WTC11 (cell line): ENCODE data around the gene THSD4. TPM values are rescaled to one million over a fixed set of nuclear protein-coding genes. Genes with fewer than 3 reads are reported as not detected.

Source experiments
- ATAC-seq: fragments of 200-7000 bp; cut with Tn5 transposase; 2 replicates; pipeline ENCODE4 v1.10.0; 2021; ENCODE audit warnings: mild to moderate bottlenecking, moderate library complexity
- CTCF ChIA-PET: fragments of 300-600 bp; sonication (Branson Sonifier 250); formaldehyde crosslinking; loops from one replicate; lab custom pipeline; 2021; ENCODE audit warnings: antibody characterized with exemption; lab: Charles Lee
- POLR2A ChIA-PET: fragments of 350-600 bp; sonication (Branson Sonifier 250); formaldehyde crosslinking; loops from one replicate; lab custom pipeline; 2021; ENCODE audit warnings: antibody characterized with exemption; lab: Charles Lee
- DNase-seq: peaks from one replicate; pipeline ENCODE4 v3.0.0; 2021; ENCODE audit warnings: low spot score
- H3K27ac Mint-ChIP-seq: 2 replicates; pipeline ENCODE4 v1.8.0; 2021; ENCODE audit warnings: mixed read lengths
- H3K27me3 Mint-ChIP-seq: 2 replicates; pipeline ENCODE4 v1.8.0; 2021; ENCODE audit warnings: low read depth, mild to moderate bottlenecking, moderate library complexity, mixed read lengths
- H3K36me3 Mint-ChIP-seq: 2 replicates; pipeline ENCODE4 v1.8.0; 2021; ENCODE audit warnings: mixed read lengths
- H3K4me1 Mint-ChIP-seq: 2 replicates; pipeline ENCODE4 v1.8.0; 2022; ENCODE audit warnings: mixed read lengths
- H3K4me3 Mint-ChIP-seq: 2 replicates; pipeline ENCODE4 v1.8.0; 2021; ENCODE audit warnings: mild to moderate bottlenecking, moderate library complexity, mixed read lengths
- H3K9me3 Mint-ChIP-seq: 2 replicates; pipeline ENCODE4 v1.8.0; 2021; ENCODE audit warnings: mixed read lengths
- CREB1 ChIP-seq: sonication (generic); formaldehyde crosslinking; IDR thresholded peaks from 2 replicates; pipeline ENCODE4 v1.8.0; 2023; ENCODE audit warnings: mild to moderate bottlenecking, missing genetic modification reagents
- EMX1 ChIP-seq: fragments of 250-450 bp; sonication (Bioruptor Pico); IDR thresholded peaks from 2 replicates; pipeline ENCODE4 v1.8.0; 2021; ENCODE audit warnings: mild to moderate bottlenecking
- ERG ChIP-seq: fragments of 250-450 bp; sonication (Bioruptor Pico); IDR thresholded peaks from 2 replicates; pipeline ENCODE4 v1.8.0; 2021; ENCODE audit warnings: mild to moderate bottlenecking
- ESRRA ChIP-seq: sonication (generic); formaldehyde crosslinking; IDR thresholded peaks from 2 replicates; pipeline ENCODE4 v1.8.1; 2022; ENCODE audit warnings: mild to moderate bottlenecking, missing genetic modification reagents, borderline replicate concordance
- ETV6 ChIP-seq: sonication (generic); formaldehyde crosslinking; IDR thresholded peaks from 2 replicates; pipeline ENCODE4 v1.8.1; 2022; ENCODE audit warnings: mild to moderate bottlenecking, missing genetic modification reagents
- GTF2I ChIP-seq: fragments of 250-450 bp; sonication (Bioruptor Pico); conservative IDR thresholded peaks from 2 replicates; pipeline ENCODE4 v1.4.0; 2021; ENCODE audit warnings: mild to moderate bottlenecking
- KAT7 ChIP-seq: sonication (generic); formaldehyde crosslinking; IDR thresholded peaks from 2 replicates; pipeline ENCODE4 v1.8.1; 2023; ENCODE audit warnings: missing genetic modification reagents, mild to moderate bottlenecking, borderline replicate concordance
- MAX ChIP-seq: sonication (generic); formaldehyde crosslinking; IDR thresholded peaks from 2 replicates; pipeline ENCODE4 v1.8.0; 2022; ENCODE audit warnings: mild to moderate bottlenecking, missing genetic modification reagents
- MXD4 ChIP-seq: fragments of 250-450 bp; sonication (Bioruptor Pico); IDR thresholded peaks from 2 replicates; pipeline ENCODE4 v1.8.0; 2021; ENCODE audit warnings: mild to moderate bottlenecking, moderate library complexity, borderline replicate concordance
- NFYB ChIP-seq: sonication (generic); formaldehyde crosslinking; conservative IDR thresholded peaks from 2 replicates; pipeline ENCODE4 v1.8.0; 2022; ENCODE audit warnings: low read depth, missing genetic modification reagents
- SMAD3 ChIP-seq: sonication (generic); formaldehyde crosslinking; IDR thresholded peaks from 2 replicates; pipeline ENCODE4 v1.8.0; 2022; ENCODE audit warnings: missing genetic modification reagents, mild to moderate bottlenecking, borderline replicate concordance
- SP1 ChIP-seq: sonication (generic); formaldehyde crosslinking; conservative IDR thresholded peaks from 2 replicates; pipeline ENCODE4 v1.8.1; 2022; ENCODE audit warnings: missing genetic modification reagents
- TEAD4 ChIP-seq: sonication (generic); formaldehyde crosslinking; IDR thresholded peaks from 2 replicates; pipeline ENCODE4 v1.8.0; 2022; ENCODE audit warnings: mild to moderate bottlenecking, missing genetic modification reagents
- ZNF281 ChIP-seq: sonication (generic); formaldehyde crosslinking; IDR thresholded peaks from 2 replicates; pipeline ENCODE4 v1.8.0; 2023; ENCODE audit warnings: mild to moderate bottlenecking, missing genetic modification reagents
- ZNF423 ChIP-seq: fragments of 250-450 bp; sonication (Bioruptor Pico); IDR thresholded peaks from 2 replicates; pipeline ENCODE4 v2.1.2; 2022; ENCODE audit warnings: mild to moderate bottlenecking, moderate library complexity
- total RNA-seq: library from RNA; stranded (reverse); gene quantifications from 3 replicates; pipeline ENCODE4 v1.2.3, GENCODE V29; 2021
- TF ChIP-seq, protein P1 (sequence below): sonication (generic); formaldehyde crosslinking; IDR thresholded peaks from 2 replicates; pipeline ENCODE4 v1.8.1; 2022; ENCODE audit warnings: mild to moderate bottlenecking, moderate library complexity, missing genetic modification reagents
- TF ChIP-seq, protein P2 (sequence below): sonication (generic); formaldehyde crosslinking; IDR thresholded peaks from 2 replicates; pipeline ENCODE4 v1.8.1; 2023; ENCODE audit warnings: mild to moderate bottlenecking, missing genetic modification reagents
- TF ChIP-seq, protein P3 (sequence below): sonication (generic); formaldehyde crosslinking; IDR thresholded peaks from 2 replicates; pipeline ENCODE4 v1.8.0; 2023; ENCODE audit warnings: missing genetic modification reagents
- TF ChIP-seq, protein P4 (sequence below): sonication (generic); formaldehyde crosslinking; IDR thresholded peaks from 2 replicates; pipeline ENCODE4 v1.8.1; 2023; ENCODE audit warnings: mild to moderate bottlenecking, missing genetic modification reagents, moderate library complexity

Gene THSD4
- total RNA-seq, 1 experiment from 2014 or later: 7.8 TPM

- CTCF ChIA-PET: no interaction called here
These were observed 346.5 kb downstream of the THSD4 start for GRCh38 chr15:71461748-71462147.

DNA sequence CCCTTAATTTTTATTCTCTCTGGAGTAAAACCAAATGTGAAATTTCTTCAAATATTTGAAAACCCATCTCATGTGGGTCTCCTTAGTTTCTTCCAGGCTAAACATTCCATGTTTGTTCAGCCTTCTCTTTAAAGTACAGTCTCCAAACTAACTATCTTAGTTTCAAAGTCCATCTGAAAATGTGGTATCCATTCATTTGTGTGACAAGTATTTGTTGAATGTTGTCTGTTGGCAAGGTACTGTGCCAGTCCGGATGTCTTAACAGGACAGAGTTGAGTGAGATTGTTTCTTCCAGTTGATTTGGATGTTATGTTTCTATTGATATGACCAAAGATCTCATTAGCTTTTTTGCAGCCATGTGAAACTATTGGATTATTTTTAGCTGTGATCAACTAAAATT, 347.4 kb downstream of the THSD4 start:
- Mint-ChIP-seq H3K4me3 (no peak overlapping the region), H3K36me3 (peaks cover 8% of the 10 kb centered on the region), H3K9me3 (peaks cover 16% of the 10 kb centered on the region), H3K4me1 (peaks cover 19% of the 10 kb centered on the region), H3K27ac (no peak overlapping the region), H3K27me3 (no peaks in the 10 kb centered on the region)
- CTCF ChIA-PET: no interaction called here
- POLR2A ChIA-PET: no interaction called here
- DNase-seq (no peak), ATAC-seq (no peak)
- TF ChIP-seq MXD4 (CRISPR knock-in tag): no peak
- no peak for TF ChIP-seq ZNF423 (CRISPR knock-in tag)
- TF ChIP-seq GTF2I (CRISPR knock-in tag): no peak
- no peak for TF ChIP-seq EMX1 (CRISPR knock-in tag)
- TF ChIP-seq SP1 (CRISPR knock-in tag): no peak
- TF ChIP-seq ZNF281 (CRISPR knock-in tag): no peak
- TF ChIP-seq TEAD4 (CRISPR knock-in tag): no peak
- no peak for TF ChIP-seq ESRRA (CRISPR knock-in tag)
- TF ChIP-seq ETV6 (CRISPR knock-in tag): no peak
- TF ChIP-seq NFYB (CRISPR knock-in tag): no peak
- no peak for TF ChIP-seq SMAD3 (CRISPR knock-in tag)

More at GRCh38 chr15:71461748-71462147, 346.5 kb downstream of the THSD4 start:
- peaks cover 19% of the 10 kb centered on the region for H3K4me1 Mint-ChIP-seq
- no peaks in the 10 kb centered on the region for H3K27me3 Mint-ChIP-seq
- DNase-seq: no peak
- ATAC-seq: no peak
- H3K9me3 Mint-ChIP-seq: peaks cover 7% of the 10 kb centered on the region
- no peak overlapping the region for H3K27ac Mint-ChIP-seq
- POLR2A ChIA-PET: no interaction called here
- TF ChIP-seq, protein P1, sequence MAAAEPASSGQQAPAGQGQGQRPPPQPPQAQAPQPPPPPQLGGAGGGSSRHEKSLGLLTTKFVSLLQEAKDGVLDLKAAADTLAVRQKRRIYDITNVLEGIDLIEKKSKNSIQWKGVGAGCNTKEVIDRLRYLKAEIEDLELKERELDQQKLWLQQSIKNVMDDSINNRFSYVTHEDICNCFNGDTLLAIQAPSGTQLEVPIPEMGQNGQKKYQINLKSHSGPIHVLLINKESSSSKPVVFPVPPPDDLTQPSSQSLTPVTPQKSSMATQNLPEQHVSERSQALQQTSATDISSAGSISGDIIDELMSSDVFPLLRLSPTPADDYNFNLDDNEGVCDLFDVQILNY (CRISPR knock-in tag): no peak
- TF ChIP-seq, protein P2, sequence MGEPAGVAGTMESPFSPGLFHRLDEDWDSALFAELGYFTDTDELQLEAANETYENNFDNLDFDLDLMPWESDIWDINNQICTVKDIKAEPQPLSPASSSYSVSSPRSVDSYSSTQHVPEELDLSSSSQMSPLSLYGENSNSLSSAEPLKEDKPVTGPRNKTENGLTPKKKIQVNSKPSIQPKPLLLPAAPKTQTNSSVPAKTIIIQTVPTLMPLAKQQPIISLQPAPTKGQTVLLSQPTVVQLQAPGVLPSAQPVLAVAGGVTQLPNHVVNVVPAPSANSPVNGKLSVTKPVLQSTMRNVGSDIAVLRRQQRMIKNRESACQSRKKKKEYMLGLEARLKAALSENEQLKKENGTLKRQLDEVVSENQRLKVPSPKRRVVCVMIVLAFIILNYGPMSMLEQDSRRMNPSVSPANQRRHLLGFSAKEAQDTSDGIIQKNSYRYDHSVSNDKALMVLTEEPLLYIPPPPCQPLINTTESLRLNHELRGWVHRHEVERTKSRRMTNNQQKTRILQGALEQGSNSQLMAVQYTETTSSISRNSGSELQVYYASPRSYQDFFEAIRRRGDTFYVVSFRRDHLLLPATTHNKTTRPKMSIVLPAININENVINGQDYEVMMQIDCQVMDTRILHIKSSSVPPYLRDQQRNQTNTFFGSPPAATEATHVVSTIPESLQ: no peak
- TF ChIP-seq, protein P3, sequence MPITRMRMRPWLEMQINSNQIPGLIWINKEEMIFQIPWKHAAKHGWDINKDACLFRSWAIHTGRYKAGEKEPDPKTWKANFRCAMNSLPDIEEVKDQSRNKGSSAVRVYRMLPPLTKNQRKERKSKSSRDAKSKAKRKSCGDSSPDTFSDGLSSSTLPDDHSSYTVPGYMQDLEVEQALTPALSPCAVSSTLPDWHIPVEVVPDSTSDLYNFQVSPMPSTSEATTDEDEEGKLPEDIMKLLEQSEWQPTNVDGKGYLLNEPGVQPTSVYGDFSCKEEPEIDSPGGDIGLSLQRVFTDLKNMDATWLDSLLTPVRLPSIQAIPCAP (CRISPR knock-in tag): no peak
- no peak for TF ChIP-seq CREB1 (CRISPR knock-in tag)
- TF ChIP-seq, protein P4, sequence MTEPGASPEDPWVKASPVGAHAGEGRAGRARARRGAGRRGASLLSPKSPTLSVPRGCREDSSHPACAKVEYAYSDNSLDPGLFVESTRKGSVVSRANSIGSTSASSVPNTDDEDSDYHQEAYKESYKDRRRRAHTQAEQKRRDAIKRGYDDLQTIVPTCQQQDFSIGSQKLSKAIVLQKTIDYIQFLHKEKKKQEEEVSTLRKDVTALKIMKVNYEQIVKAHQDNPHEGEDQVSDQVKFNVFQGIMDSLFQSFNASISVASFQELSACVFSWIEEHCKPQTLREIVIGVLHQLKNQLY: no peak
- TF ChIP-seq ERG (CRISPR knock-in tag): no peak
- no peak for TF ChIP-seq KAT7
- no peak for TF ChIP-seq NFYB (CRISPR knock-in tag)
- no peak for TF ChIP-seq MAX (CRISPR knock-in tag)
- TF ChIP-seq GTF2I (CRISPR knock-in tag): no peak
- H3K4me3 Mint-ChIP-seq: no peak overlapping the region
- 0 out of 2 replicates have a peak, but pooled peaks cover under 1% of the 10 kb centered on the region for H3K36me3 Mint-ChIP-seq
